ENCODE measurements around the gene DDIT3.
A peak's percentile ranks its signal among the peaks of the same experiment; 100 is the strongest.
"Not testable (repeated sequence)": the region's sequence is repeated elsewhere in the genome, so short reads cannot be mapped to it uniquely, and the experiment has no call there.

The DDIT3 gene

GRCh38 chr12:57520053-57520818, at the start of gene DDIT3:
DDIT3 (minus strand) TSS chr12:57520514; CDS start chr12:57517406, 3,108 bp downstream.
- DNase-seq (ENCODE audit: low read depth), result peak; percentile 94

- no peak for DNase-seq (ENCODE audit: low read depth)
These were observed 49.5 kb upstream of the DDIT3 start for GRCh38 chr12:57569858-57570257.

- no peak for DNase-seq (ENCODE audit: low read depth)
These were observed 48.5 kb upstream of the DDIT3 start for GRCh38 chr12:57568838-57569237.

- no peak for DNase-seq (ENCODE audit: low read depth)
These were observed 43.9 kb upstream of the DDIT3 start for GRCh38 chr12:57564178-57564740.

GRCh38 chr12:57563358-57563757, 43.0 kb upstream of the DDIT3 start:
- no peak for DNase-seq (ENCODE audit: low read depth)

- DNase-seq (ENCODE audit: low read depth), result not testable (repeated sequence)
These were observed 40.8 kb upstream of the DDIT3 start for GRCh38 chr12:57561117-57561516.

GRCh38 chr12:57560516-57560915, 40.2 kb upstream of the DDIT3 start:
- no peak for DNase-seq (ENCODE audit: low read depth)

GRCh38 chr12:57558864-57559263, 38.5 kb upstream of the DDIT3 start:
- DNase-seq (ENCODE audit: low read depth), result no peak

- no peak for DNase-seq (ENCODE audit: low read depth)
These were observed 34.6 kb upstream of the DDIT3 start for GRCh38 chr12:57554897-57555296.

- DNase-seq (ENCODE audit: low read depth), result no peak
These were observed 34.1 kb upstream of the DDIT3 start for GRCh38 chr12:57554453-57554852.

- no peak for DNase-seq (ENCODE audit: low read depth)
These were observed 33.3 kb upstream of the DDIT3 start for GRCh38 chr12:57553343-57554202.

- DNase-seq (ENCODE audit: low read depth), result no peak
These were observed 32.6 kb upstream of the DDIT3 start for GRCh38 chr12:57552835-57553313.

- no peak for DNase-seq (ENCODE audit: low read depth)
These were observed 32.0 kb upstream of the DDIT3 start for GRCh38 chr12:57552306-57552651.

- DNase-seq (ENCODE audit: low read depth), result no peak
These were observed 31.5 kb upstream of the DDIT3 start for GRCh38 chr12:57551637-57552305.

- DNase-seq (ENCODE audit: low read depth), result no peak
These were observed 30.6 kb upstream of the DDIT3 start for GRCh38 chr12:57550641-57551549.

- no peak for DNase-seq (ENCODE audit: low read depth)
These were observed 29.8 kb upstream of the DDIT3 start, which contains the start of gene KIF5A for GRCh38 chr12:57549909-57550640. KIF5A (plus strand) TSS chr12:57550044; CDS start chr12:57550272, 228 bp downstream.

GRCh38 chr12:57549203-57549908, 29.0 kb upstream of the DDIT3 start:
- no peak for DNase-seq (ENCODE audit: low read depth)

GRCh38 chr12:57548488-57548887, 28.2 kb upstream of the DDIT3 start:
- DNase-seq (ENCODE audit: low read depth), result no peak

GRCh38 chr12:57548013-57548315, 27.6 kb upstream of the DDIT3 start:
- no peak for DNase-seq (ENCODE audit: low read depth)
